ENCODE measurements around the gene ACKR2. TPM values are rescaled to one million over a fixed set of nuclear protein-coding genes. Genes with fewer than 3 reads are reported as not detected.
A peak's percentile ranks its signal among the peaks of the same experiment; 100 is the strongest.

Gene ACKR2
- total and polyA plus RNA-seq, 2 of the 13 experiments (the other 11 are each of a cell fraction or from before 2014, with no cell fraction given): 1.1 to 1.9 TPM

DNA sequence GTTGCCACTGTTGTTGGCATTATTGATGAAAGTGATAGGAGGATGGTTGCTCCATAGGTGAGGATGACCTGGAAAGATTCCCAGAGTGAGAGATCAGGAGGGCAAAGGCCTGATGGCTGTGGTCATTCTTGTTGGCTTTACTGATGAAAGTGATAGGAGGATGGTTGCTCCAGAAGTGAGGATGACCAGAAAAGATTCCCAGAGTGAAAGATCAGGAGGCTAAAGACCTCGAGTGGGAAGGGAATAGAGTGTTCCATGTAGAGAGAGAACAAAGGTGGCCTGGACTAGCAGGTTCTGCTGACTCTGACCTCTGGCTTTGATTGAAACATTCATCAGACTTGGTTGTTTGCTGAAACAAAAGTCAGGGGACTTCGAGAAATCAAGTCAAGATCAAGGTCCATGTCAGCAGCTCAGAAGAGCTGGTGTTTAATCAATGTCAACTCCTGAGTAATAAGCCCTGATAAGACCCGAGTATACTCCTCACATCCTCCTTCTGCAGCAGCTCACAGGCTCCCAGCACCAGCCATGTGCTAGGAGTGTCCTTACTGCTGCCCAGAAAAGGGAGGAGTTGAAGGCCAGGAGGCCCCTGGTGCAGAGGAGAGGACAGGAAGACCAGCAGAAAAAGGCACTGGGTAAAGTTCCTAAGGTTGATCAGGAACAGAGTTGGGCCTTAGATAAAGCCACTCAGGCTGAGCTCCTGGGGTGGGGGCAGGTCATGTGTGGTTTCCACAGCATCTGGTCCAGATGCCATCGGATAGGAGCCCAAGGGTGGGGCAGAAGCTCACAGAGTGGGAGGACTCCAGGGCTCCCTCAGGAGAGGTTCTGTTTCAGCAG is 46.5 kb downstream of the ACKR2 start (continued):
- TF ChIP-seq ONECUT2 (CRISPR knock-in tag; IDR thresholded peaks at IDR 0.05) (peak; percentile 71), TBP (CRISPR knock-in tag; IDR thresholded peaks at IDR 0.05) (no peak), GPN1 (CRISPR knock-in tag; IDR thresholded peaks at IDR 0.05; ENCODE audit: borderline replicate concordance) (no peak), CAMTA2 (CRISPR knock-in tag; IDR thresholded peaks at IDR 0.05; ENCODE audit: borderline replicate concordance) (no peak), ZFP1 (CRISPR knock-in tag; IDR thresholded peaks at IDR 0.05) (peak; percentile 77), MAFK (conservative IDR thresholded peaks at IDR 0.05 in 1 of 2, IDR thresholded peaks at IDR 0.05 in 1 of 2; ENCODE audit: low read length in 2 of 2) (peak; percentile 25 to 36; a peak in 1 of 4 replicates), ATAD3A (CRISPR knock-in tag; IDR thresholded peaks at IDR 0.05) (no peak), AGO1 (IDR thresholded peaks at IDR 0.05; ENCODE audit: low read depth, low read length, poor library complexity, severe bottlenecking) (no peak), KLF9 (CRISPR knock-in tag; IDR thresholded peaks at IDR 0.05; ENCODE audit: low read depth) (no peak), ZBTB8A (CRISPR knock-in tag; IDR thresholded peaks at IDR 0.05; ENCODE audit: borderline replicate concordance, low read depth) (peak; percentile 36; the same call in 1 of the 2 replicates), KDM5B (CRISPR knock-in tag; IDR thresholded peaks at IDR 0.05; ENCODE audit: borderline replicate concordance) (no peak; the same call in 1 of the 2 replicates), REPIN1 (CRISPR knock-in tag; IDR thresholded peaks at IDR 0.05; ENCODE audit: borderline replicate concordance, low read depth) (0 out of 2 replicates have a peak, but pooled peaks have one; percentile 82), ZNF564 (CRISPR knock-in tag; IDR thresholded peaks at IDR 0.05) (no peak)
- TF ChIP-seq, protein P1, sequence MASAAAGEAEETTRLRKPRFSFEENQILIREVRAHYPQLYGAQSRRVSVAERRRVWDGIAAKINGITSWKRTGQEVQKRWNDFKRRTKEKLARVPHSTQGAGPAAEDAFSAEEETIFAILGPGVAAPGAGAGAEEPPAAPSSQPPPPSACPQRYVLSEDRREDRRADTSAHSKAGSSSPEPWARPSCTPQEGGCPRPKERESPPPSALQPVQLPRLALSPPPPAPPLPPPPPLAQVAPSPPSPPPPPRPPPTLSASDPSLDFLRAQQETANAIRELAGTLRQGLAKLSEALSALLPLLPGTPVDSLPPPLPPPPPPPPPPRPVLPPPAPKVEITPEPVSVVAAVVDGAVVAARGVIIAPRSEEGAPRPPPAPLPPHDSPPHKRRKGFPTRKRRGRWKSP (CRISPR knock-in tag; IDR thresholded peaks at IDR 0.05): peak; percentile 85
- TF ChIP-seq, protein P2, sequence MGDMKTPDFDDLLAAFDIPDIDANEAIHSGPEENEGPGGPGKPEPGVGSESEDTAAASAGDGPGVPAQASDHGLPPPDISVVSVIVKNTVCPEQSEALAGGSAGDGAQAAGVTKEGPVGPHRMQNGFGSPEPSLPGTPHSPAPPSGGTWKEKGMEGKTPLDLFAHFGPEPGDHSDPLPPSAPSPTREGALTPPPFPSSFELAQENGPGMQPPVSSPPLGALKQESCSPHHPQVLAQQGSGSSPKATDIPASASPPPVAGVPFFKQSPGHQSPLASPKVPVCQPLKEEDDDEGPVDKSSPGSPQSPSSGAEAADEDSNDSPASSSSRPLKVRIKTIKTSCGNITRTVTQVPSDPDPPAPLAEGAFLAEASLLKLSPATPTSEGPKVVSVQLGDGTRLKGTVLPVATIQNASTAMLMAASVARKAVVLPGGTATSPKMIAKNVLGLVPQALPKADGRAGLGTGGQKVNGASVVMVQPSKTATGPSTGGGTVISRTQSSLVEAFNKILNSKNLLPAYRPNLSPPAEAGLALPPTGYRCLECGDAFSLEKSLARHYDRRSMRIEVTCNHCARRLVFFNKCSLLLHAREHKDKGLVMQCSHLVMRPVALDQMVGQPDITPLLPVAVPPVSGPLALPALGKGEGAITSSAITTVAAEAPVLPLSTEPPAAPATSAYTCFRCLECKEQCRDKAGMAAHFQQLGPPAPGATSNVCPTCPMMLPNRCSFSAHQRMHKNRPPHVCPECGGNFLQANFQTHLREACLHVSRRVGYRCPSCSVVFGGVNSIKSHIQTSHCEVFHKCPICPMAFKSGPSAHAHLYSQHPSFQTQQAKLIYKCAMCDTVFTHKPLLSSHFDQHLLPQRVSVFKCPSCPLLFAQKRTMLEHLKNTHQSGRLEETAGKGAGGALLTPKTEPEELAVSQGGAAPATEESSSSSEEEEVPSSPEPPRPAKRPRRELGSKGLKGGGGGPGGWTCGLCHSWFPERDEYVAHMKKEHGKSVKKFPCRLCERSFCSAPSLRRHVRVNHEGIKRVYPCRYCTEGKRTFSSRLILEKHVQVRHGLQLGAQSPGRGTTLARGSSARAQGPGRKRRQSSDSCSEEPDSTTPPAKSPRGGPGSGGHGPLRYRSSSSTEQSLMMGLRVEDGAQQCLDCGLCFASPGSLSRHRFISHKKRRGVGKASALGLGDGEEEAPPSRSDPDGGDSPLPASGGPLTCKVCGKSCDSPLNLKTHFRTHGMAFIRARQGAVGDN (CRISPR knock-in tag; IDR thresholded peaks at IDR 0.05): peak; percentile 75
- TF ChIP-seq, protein P3, sequence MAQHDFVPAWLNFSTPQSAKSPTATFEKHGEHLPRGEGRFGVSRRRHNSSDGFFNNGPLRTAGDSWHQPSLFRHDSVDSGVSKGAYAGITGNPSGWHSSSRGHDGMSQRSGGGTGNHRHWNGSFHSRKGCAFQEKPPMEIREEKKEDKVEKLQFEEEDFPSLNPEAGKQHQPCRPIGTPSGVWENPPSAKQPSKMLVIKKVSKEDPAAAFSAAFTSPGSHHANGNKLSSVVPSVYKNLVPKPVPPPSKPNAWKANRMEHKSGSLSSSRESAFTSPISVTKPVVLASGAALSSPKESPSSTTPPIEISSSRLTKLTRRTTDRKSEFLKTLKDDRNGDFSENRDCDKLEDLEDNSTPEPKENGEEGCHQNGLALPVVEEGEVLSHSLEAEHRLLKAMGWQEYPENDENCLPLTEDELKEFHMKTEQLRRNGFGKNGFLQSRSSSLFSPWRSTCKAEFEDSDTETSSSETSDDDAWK (CRISPR knock-in tag; IDR thresholded peaks at IDR 0.05): no peak
- TF ChIP-seq, protein P4, sequence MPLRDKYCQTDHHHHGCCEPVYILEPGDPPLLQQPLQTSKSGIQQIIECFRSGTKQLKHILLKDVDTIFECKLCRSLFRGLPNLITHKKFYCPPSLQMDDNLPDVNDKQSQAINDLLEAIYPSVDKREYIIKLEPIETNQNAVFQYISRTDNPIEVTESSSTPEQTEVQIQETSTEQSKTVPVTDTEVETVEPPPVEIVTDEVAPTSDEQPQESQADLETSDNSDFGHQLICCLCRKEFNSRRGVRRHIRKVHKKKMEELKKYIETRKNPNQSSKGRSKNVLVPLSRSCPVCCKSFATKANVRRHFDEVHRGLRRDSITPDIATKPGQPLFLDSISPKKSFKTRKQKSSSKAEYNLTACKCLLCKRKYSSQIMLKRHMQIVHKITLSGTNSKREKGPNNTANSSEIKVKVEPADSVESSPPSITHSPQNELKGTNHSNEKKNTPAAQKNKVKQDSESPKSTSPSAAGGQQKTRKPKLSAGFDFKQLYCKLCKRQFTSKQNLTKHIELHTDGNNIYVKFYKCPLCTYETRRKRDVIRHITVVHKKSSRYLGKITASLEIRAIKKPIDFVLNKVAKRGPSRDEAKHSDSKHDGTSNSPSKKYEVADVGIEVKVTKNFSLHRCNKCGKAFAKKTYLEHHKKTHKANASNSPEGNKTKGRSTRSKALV (CRISPR knock-in tag; IDR thresholded peaks at IDR 0.05): no peak
- TF ChIP-seq, protein P5, sequence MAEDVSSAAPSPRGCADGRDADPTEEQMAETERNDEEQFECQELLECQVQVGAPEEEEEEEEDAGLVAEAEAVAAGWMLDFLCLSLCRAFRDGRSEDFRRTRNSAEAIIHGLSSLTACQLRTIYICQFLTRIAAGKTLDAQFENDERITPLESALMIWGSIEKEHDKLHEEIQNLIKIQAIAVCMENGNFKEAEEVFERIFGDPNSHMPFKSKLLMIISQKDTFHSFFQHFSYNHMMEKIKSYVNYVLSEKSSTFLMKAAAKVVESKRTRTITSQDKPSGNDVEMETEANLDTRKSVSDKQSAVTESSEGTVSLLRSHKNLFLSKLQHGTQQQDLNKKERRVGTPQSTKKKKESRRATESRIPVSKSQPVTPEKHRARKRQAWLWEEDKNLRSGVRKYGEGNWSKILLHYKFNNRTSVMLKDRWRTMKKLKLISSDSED (CRISPR knock-in tag; IDR thresholded peaks at IDR 0.05): no peak
